Stimulated activated CD8-positive, alpha-beta memory T cell treated with anti-CD3 and anti-CD28 coated beads, Interleukin-15, amount 100 ng/mL, for 48 hours (primary cell): ENCODE measurements around the gene MTMR3.
"Not testable (repeated sequence)": the region's sequence is repeated elsewhere in the genome, so short reads cannot be mapped to it uniquely, and the experiment has no call there.

Experiments
- DNase-seq, 2 donors: peaks; one replicate each; pipeline ENCODE4 v3.0.0-alpha.2; 2020; ENCODE audit warnings: low read depth in 2 of 2

The MTMR3 gene

DNA sequence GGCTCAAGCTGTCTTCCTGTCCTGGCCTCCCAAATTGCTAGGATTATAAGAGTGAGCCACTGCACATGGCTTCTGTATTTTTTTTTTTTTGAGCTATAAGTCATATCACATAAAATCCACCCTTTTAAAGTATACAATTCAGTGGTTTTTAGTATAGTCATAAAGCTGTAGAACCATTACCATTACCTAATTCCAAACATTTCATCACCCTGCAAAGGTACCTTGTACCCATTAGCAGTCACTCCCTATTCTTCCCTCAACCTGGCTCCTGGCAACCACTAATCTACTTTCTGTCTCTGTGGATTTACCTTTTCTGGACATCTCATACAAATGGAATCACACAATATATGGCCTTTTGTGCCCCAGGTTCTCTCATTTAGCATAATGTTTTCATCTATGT is 84.5 kb downstream of the MTMR3 start:
- no peak for DNase-seq

GRCh38 chr22:29971607-29972006 is 88.6 kb downstream of the MTMR3 start:
- DNase-seq, result no peak

DNA sequence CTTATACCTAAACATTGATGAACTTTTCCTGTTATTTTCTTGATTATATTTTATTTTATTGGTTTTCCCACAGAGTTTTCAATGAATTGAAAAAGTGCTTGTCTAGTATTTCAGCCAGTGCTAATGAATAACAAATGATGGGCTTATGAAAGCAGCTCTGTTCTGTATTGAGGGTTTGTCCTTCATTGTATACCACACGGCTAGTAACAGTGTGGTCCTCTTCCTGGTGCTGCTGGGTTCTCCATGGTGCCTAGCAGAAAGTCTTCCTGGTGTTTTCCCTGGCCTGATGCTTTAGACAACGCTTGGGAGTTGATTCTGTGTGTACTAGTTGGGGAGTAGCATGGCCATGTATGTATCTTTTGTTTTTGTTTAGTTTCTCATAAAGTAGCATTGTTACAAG is 89.1 kb downstream of the MTMR3 start:
- DNase-seq, result no peak

GRCh38 chr22:29973269-29973668 is 90.3 kb downstream of the MTMR3 start:
- no peak for DNase-seq

GRCh38 chr22:29973680-29974079 is 90.7 kb downstream of the MTMR3 start:
- not testable (repeated sequence) for DNase-seq

DNA sequence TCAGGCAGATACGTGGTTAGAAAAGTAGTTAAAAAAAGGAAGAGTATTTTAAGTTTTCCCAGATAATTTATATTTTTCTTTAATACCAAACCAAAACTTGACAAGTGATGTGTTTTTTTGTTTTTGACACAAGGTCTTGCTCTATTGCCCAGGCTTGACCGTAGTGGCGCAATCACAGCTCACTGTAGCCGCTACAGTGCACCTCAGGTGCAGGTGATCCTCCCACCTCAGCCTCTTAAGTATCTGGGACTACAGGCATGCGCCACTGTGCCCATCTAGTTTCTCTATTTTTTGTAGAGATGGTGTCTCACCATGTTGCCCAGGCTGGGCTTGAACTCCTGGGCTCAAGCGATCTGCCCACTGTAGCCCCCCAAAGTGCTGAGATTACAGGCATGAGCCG is 92.5 kb downstream of the MTMR3 start:
- no peak for DNase-seq

- no peak for DNase-seq
These were observed 94.1 kb downstream of the MTMR3 start for GRCh38 chr22:29977107-29977506.

DNA sequence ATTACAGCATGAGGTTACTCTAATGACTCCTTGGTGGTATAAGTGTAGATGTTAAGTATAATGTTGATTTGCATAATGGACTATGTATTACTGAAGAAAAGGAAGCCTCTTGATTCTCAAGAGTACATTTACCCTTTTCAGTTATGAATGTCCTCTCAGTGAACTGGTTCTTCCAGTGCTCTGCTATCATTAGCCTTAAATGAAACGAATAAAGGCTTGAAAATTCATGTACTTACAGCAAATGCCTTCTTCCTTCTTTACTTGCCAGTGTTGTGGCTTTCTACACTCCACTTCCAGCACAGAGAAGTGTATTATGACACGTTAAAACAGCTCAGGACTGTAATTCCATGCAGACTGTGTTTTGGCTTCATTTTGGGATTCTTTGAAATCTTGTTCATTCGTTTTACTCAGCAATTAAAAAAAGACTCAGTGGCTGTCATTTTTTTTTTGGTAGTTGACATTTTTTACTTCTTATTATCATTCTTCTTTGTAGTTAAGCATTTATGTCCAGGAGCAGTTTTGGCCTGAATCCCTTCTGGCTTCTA is 96.9 kb downstream of the MTMR3 start:
- no peak for DNase-seq

GRCh38 chr22:29983296-29983917 is 100.4 kb downstream of the MTMR3 start:
- no peak for DNase-seq

GRCh38 chr22:29985912-29986311 is 102.9 kb downstream of the MTMR3 start:
- no peak for DNase-seq

DNA sequence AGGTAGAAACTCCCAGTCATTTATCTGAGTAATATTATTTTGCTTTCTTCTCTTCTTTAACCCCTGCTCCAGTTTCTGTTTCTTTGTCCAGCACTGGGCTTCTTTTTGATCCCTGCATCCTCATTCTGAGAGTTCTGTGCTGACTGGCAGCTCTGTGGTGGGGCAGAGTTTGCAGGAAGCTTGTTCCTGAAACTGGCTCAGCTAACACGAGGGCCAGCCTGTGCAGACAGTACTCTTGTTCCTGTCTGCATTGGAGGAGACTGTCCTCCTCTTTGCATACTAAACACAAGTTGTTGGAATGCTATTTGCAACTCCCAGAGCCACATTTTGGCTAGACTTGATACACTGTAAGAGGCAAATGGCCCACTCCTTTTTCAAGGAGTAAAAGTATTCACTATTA is 104.2 kb downstream of the MTMR3 start:
- DNase-seq, result no peak

- no peak for DNase-seq
These were observed 105.7 kb downstream of the MTMR3 start for GRCh38 chr22:29988719-29989118.

- no peak for DNase-seq
These were observed 106.5 kb downstream of the MTMR3 start for GRCh38 chr22:29989446-29989845.

DNA sequence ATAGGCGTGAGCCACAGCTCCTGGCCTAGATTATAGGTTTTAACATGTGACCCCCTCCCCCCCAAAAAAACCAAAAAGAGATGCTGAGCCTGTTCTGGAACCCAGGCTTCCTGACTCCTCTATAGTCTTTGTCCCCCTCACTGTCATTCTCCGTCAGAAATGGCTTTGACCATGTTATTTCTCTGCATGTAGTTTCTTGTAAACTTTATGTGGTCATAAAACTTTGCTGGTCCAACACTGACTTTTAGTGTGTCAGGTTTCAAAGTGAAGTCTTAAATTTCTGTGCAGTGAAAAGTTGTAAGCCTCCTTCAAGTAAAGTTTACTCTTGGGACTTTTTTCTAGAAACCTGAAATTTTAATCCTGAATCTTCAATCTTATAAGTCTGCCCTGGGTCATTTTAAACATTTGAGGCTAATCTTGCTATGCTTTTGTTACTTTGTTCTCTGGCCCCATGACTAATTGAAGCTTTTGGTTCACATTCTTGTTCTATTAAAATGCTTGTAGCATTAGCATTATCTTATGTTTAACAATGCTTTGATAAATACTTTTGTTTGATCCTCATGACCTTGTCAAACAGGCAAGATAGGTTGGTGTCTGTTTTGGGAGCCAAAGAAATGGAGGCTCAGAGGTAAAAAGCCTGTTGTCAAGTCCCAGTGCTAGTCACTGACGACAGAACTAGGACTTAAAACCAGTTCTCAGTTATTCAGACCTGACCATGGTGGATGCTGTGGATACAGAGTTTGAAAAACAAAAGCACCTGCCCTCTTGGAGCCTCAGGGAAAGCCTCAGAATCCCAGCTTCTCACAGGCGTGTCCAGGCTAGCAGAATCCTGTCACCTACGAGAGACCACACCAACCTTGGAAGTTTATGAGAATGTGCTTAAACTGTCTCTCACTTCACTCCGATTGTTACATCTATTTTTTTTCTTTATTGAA is 109.6 kb downstream of the MTMR3 start:
- DNase-seq, result no peak

DNA sequence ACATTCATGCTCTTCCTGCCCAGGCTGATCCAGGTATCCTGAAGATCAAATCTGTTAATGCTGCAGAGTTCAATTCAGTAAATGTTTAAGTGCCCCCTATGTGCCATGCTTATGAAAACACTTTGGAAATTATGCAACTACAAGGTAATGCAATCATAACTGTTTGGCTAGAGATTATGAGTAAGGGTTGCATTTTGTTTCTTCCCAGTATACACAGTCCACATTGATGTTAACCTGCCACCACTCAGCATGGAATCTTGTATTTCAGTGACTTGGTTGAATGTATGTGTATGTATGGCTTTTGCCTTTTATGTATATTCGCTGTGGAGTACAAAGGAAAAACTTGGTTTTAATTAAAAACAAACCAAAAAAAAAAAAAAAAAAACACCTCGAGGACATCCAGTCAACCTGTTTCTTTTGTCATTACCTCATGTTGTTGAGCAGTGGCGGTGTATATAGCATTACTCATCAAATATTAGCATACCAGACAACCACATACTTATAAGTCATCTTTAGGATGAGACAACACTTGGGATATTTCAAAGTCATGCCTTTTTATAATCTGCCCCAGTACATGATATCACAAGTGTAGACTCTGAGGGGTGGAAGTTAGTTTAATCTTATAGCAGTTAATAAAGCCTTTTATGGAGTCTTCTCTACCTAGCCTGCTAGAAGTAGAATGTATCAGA is 111.2 kb downstream of the MTMR3 start:
- DNase-seq, result no peak

DNA sequence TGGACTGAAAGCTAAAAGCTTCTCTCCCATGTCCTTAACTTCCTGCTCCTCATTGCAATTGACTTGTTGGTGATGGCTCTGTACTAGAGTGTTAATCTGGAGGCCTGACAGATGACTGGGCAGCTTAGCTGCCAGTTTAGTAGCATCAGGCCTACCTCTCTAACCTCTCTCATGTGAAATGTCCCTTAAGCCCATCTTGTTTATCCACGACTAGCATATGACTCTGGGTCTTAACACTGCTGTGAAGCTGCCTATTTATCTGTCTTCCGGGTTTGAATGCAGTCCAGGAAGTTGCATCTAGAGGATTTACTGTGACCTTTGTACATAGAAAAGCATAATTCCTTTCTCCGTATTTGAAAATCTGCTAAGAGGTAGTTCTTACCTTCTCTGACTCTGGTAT is 112.0 kb downstream of the MTMR3 start:
- DNase-seq, result no peak

DNA sequence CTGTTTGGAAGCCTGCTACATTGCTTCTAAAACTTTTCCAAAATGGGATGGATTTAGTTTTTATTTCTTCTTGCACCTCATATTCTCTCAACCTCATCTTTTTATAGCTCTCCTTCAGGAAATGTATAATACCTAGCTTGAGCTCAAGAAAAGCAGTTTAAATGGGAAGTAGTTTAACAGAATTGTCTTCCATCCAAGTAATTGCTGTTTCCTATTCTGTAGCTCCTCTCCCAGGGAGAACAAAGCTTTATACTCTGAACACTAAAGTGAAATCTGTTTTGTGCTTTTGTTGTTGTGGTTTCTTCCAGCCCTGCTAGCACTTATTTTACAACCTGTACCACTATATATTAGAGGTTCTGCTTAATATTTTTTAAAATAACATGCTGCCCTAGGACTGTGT is 114.1 kb downstream of the MTMR3 start:
- DNase-seq, result no peak

DNA sequence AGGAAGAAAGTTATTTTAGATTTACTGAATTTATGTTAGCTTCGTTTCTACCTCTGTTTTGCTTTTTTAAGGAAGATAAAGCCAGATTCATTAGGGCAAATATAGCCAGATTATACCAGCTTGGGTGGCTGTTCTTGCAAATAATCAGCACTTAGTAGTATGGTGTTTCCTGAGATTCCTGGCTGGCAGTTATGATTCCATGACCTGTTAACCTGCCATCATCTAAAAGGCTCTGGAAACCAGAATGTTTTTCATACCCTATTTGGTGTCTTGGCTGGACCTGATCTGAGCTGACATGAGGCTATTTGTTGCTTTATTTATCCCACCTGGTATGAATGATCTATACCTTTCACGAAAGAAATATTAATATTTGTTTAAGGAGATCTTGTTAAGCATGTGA is 114.5 kb downstream of the MTMR3 start:
- DNase-seq, result no peak

DNA sequence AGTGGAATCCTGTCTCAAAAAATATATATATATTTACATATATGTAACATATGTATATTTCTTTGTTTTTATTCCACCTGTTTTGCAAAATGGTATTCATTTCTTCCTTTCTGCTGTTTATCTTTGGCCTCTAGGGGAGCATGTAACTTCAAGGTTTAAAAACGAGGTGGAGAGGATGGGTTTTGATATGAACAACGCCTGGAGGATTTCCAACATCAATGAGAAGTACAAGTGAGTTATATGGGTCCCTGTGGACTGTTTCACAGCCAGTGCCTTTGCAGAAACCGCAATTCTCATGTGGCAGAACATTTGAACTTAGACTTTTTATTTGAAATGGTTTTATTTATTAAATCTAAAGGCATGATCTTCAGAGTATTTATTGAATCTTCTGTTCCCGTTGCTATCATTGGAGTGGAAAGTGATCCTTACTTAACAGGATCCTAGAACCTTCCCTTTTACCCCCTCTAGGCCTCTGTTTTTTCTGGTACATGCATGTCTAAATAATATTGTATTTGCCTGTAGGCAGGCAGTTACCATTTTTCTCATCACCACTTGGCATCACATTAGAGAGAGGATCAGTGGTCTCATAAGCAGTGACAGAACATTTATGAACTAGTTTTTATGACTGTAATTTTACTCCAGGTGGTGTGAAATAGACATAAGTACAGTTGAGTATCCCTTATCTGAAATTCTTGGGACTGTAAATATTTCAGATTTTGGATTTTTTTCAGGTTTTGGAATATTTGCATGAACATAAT is 115.8 kb downstream of the MTMR3 start:
- DNase-seq, result no peak

DNA sequence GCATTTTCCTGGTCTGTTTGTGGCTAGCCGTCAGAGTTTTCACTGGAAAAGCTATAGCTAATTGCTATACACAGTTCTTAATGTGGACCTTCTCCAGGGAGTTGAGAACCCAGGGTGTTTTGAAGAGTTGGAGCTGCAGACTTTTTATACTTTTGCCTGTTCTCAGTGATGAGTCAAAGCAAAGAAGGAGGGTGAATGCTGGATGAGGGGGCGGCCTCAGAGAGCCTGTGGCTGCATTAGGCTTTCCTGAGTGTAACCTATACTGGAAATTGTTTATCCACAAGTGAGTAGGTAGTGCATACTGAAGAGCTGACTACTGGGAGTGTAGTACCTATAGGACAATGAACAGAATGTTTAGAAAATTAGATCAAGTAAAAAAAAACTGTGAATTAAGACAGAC is 117.6 kb downstream of the MTMR3 start:
- no peak for DNase-seq

GRCh38 chr22:30001459-30001858 is 118.5 kb downstream of the MTMR3 start:
- no peak for DNase-seq
